ENCODE measurements around the gene RAPGEF4. TPM values are rescaled to one million over a fixed set of nuclear protein-coding genes. Genes with fewer than 3 reads are reported as not detected.

Gene RAPGEF4
- total RNA-seq, 1 experiment from 2014 or later, result 1.4 TPM

GRCh38 chr2:172957734-172958133, 222.1 kb downstream of the RAPGEF4 start:
- H3K9me3 Mint-ChIP-seq, result no peaks in the 10 kb centered on the region
- Histone ChIP-seq H2AK5ac (ENCODE audit: insufficient read length, low read length) (no peak overlapping the region), H2BK5ac (ENCODE audit: insufficient read length, low read length) (no peak overlapping the region), H2AFZ (ENCODE audit: low read length) (no peak overlapping the region), H2BK12ac (ENCODE audit: insufficient read length, low read depth, low read length) (no peak overlapping the region), H3K79me2 (ENCODE audit: insufficient read depth, low read length) (no peaks in the 10 kb centered on the region), H4K8ac (replicated peaks; ENCODE audit: insufficient read length, low read depth, low read length) (no peak overlapping the region), H3K4ac (ENCODE audit: low read depth, low read length) (no peak overlapping the region), H4K5ac (ENCODE audit: insufficient read length, low read depth, low read length) (no peak overlapping the region), H3K4me2 (ENCODE audit: insufficient read depth, insufficient read length, low read length) (no peak overlapping the region), H2BK120ac (ENCODE audit: low read depth, low read length, poor library complexity, severe bottlenecking) (no peak overlapping the region), H3K23me2 (ENCODE audit: insufficient read length, low read depth, low read length, poor library complexity, severe bottlenecking) (no peaks in the 10 kb centered on the region), H4K91ac (ENCODE audit: insufficient read length, low read depth, low read length) (no peak overlapping the region), H3K14ac (ENCODE audit: insufficient read depth, low read length) (no peak overlapping the region), H3K56ac (ENCODE audit: insufficient read length, low read depth, low read length) (no peak overlapping the region), H2BK20ac (ENCODE audit: low read depth, low read length, poor library complexity, severe bottlenecking) (no peak overlapping the region), H3K27ac (ENCODE audit: insufficient read length, low read depth, low read length) (no peak overlapping the region), H3K27me3 (ENCODE audit: insufficient read depth, low read length) (no peaks in the 10 kb centered on the region), H4K20me1 (ENCODE audit: control insufficient read depth, insufficient read depth, insufficient read length) (no peaks in the 10 kb centered on the region), H3K4me1 (ENCODE audit: insufficient read depth, low read length) (no peaks in the 10 kb centered on the region), H2BK15ac (ENCODE audit: low read depth, low read length) (no peak overlapping the region), H3K9me3 (ENCODE audit: control insufficient read depth, low read depth, low read length) (no peaks in the 10 kb centered on the region), H3K9ac (ENCODE audit: extremely low read depth, insufficient read length, low read length) (no peak overlapping the region), H3K18ac (ENCODE audit: insufficient read length, low read depth, low read length) (no peak overlapping the region), H3T11ph (ENCODE audit: low read length) (no peak overlapping the region), H3K23ac (ENCODE audit: insufficient read length, low read depth, low read length) (no peak overlapping the region), H3K79me1 (ENCODE audit: insufficient read depth, low read depth, low read length, poor library complexity, severe bottlenecking) (no peaks in the 10 kb centered on the region)
- no peaks in the 10 kb centered on the region for H3K27me3 Mint-ChIP-seq (ENCODE audit: low read depth)
- no peak for DNase-seq
- no peak overlapping the region for H3K4me3 Mint-ChIP-seq
- no peak overlapping the region for H3K27ac Mint-ChIP-seq
- no peaks in the 10 kb centered on the region for H3K36me3 Mint-ChIP-seq (ENCODE audit: insufficient read depth in 1 of 3, low read depth in 3 of 3)
- TF ChIP-seq CTCF (conservative IDR thresholded peaks at IDR 0.05), result no peak
- peaks cover 2 to 13% of the 10 kb centered on the region in 2 experiments; a peak in 3 of 4 replicates for H3K4me1 Mint-ChIP-seq
